B cell (primary cell): ENCODE results near the gene THADA. TPM values are rescaled to one million over a fixed set of nuclear protein-coding genes. Genes with fewer than 3 reads are reported as not detected.

Experiments
- ATAC-seq: fragments of 200-7000 bp; cut with Tn5 transposase; one replicate; pipeline ENCODE4 v1.10.0; 2021; ENCODE audit warnings: low read depth, mild to moderate bottlenecking, moderate number of reproducible peaks, moderate library complexity
- CTCF ChIA-PET: fragments of 350-600 bp; sonication (Branson Sonifier 250); formaldehyde crosslinking; loops from one replicate; lab custom pipeline; 2021; ENCODE audit warnings: antibody characterized with exemption, inconsistent platforms; lab: Charles Lee
- POLR2A ChIA-PET: fragments of 350-600 bp; sonication (Branson Sonifier 250); formaldehyde crosslinking; loops from one replicate; lab custom pipeline; 2021; ENCODE audit warnings: antibody characterized with exemption; lab: Charles Lee
- DNase-seq: peaks from one replicate; pipeline ENCODE4 v3.0.0; 2013
- H2AFZ ChIP-seq: 2 replicates; pipeline ENCODE4 v1.6.1; 2012; ENCODE audit warnings: mild to moderate bottlenecking, low read depth, low read length; ENCODE audit not compliant: insufficient read depth, poor library complexity, severe bottlenecking
- H3K27ac ChIP-seq, 2 donors: 1 replicate in 1 of 2; 2 replicates in 1 of 2; pipeline ENCODE4 v1.5.1; 2012 to 2013; ENCODE audit warnings: low read length in 2 of 2, mild to moderate bottlenecking in 2 of 2, moderate library complexity in 1 of 2
- H3K27me3 ChIP-seq, 4 experiments: fragments of 200-600 bp in 1 of 4; sonication (generic) in 1 of 4; replicated peaks in 1 of 4; 1 replicate in 2 of 4; 2 replicates in 2 of 4; pipeline versions ENCODE4 v1.6.1 to v1.7.0; 2013 to 2016; ENCODE audit warnings: low read length in 3 of 4, mild to moderate bottlenecking in 2 of 4, mixed read lengths in 1 of 4, moderate library complexity in 1 of 4; ENCODE audit not compliant: insufficient read depth in 4 of 4, control insufficient read depth in 3 of 4; ENCODE audit errors: control extremely low read depth in 1 of 4
- H3K36me3 ChIP-seq, 2 experiments: replicated peaks in 1 of 2; 1 replicate in 1 of 2; 2 replicates in 1 of 2; pipeline versions ENCODE4 v1.6.1 to v1.7.1; 2013; ENCODE audit warnings: low read length in 1 of 2; ENCODE audit not compliant: insufficient read depth in 2 of 2, control insufficient read depth in 1 of 2; ENCODE audit errors: control extremely low read depth in 1 of 2, extremely low read depth in 1 of 2
- H3K4me1 ChIP-seq, 2 donors: fragments of 200-600 bp in 1 of 2; sonication (generic) in 1 of 2; 1 replicate in 1 of 2; 2 replicates in 1 of 2; pipeline versions ENCODE4 v1.5.1 to v1.6.1; 2013 to 2017; ENCODE audit warnings: low read length in 2 of 2; ENCODE audit not compliant: control insufficient read depth in 2 of 2, insufficient read depth in 2 of 2
- H3K4me2 ChIP-seq: replicated peaks from 2 replicates; pipeline ENCODE3; 2012; ENCODE audit warnings: mild to moderate bottlenecking, low read depth, low read length; ENCODE audit not compliant: poor library complexity, severe bottlenecking
- H3K4me3 ChIP-seq, 5 experiments: fragments of 200-600 bp in 1 of 5; sonication (generic) in 1 of 5; 1 replicate in 3 of 5; 2 replicates in 2 of 5; pipeline versions ENCODE4 v1.5.1 to v1.7.0; 2011 to 2016; ENCODE audit warnings: low read length in 4 of 5, mild to moderate bottlenecking in 4 of 5, low read depth in 2 of 5, control low read depth in 1 of 5, moderate library complexity in 1 of 5; ENCODE audit not compliant: insufficient read depth in 1 of 5; ENCODE audit errors: control extremely low read depth in 1 of 5, extremely low read depth in 1 of 5
- H3K79me2 ChIP-seq: fragments of 200-600 bp; sonication (generic); one replicate; pipeline ENCODE4 v1.6.0; 2016; ENCODE audit warnings: low read length; ENCODE audit not compliant: control insufficient read depth, insufficient read depth
- H3K9ac ChIP-seq: fragments of 200-600 bp; sonication (generic); 2 replicates; pipeline ENCODE4 v1.6.1; 2017; ENCODE audit warnings: mild to moderate bottlenecking, low read length, moderate library complexity
- H3K9me3 ChIP-seq, 3 donors: one replicate each; pipeline versions ENCODE4 v1.6.1 to v1.7.1; 2013; ENCODE audit warnings: low read length in 2 of 3; ENCODE audit not compliant: control insufficient read depth in 2 of 3, insufficient read depth in 1 of 3; ENCODE audit errors: control extremely low read depth in 1 of 3
- H4K20me1 ChIP-seq: 2 replicates; pipeline ENCODE4 v1.6.0; 2012; ENCODE audit warnings: mild to moderate bottlenecking, low read length; ENCODE audit not compliant: insufficient read depth, control insufficient read depth, poor library complexity, severe bottlenecking
- H3K27ac Mint-ChIP-seq: one replicate; pipeline ENCODE4 v1.8.0; 2021; ENCODE audit warnings: mixed read lengths
- H3K27me3 Mint-ChIP-seq: one replicate; pipeline ENCODE4 v1.8.0; 2021; ENCODE audit warnings: mixed read lengths
- H3K4me1 Mint-ChIP-seq: one replicate; pipeline ENCODE4 v1.8.0; 2021; ENCODE audit warnings: mixed read lengths
- H3K4me3 Mint-ChIP-seq: one replicate; pipeline ENCODE4 v1.8.0; 2021; ENCODE audit warnings: mixed read lengths
- H3K9me3 Mint-ChIP-seq: one replicate; pipeline ENCODE4 v1.8.0; 2022; ENCODE audit warnings: mixed read lengths; ENCODE audit not compliant: insufficient read depth
- EZH2 ChIP-seq: IDR thresholded peaks from 2 replicates; pipeline ENCODE4 v1.6.1; 2012; ENCODE audit warnings: borderline replicate concordance, low read depth, mild to moderate bottlenecking, moderate library complexity, low read length; ENCODE audit not compliant: insufficient read depth, poor library complexity, severe bottlenecking
- WGBS: methylation state at CpG from one replicate; pipeline ENCODE4 v1.1.5; 2013; ENCODE audit warnings: missing lambda C conversion rate; ENCODE audit not compliant: insufficient coverage; 5-methylcytosine and 5-hydroxymethylcytosine counted together
- intact Hi-C: fragments of 100-400 bp; cut with micrococcal nuclease; formaldehyde crosslinking; loops from one replicate; pipeline ENCODE4 v1.10.0; 2022
- polyA plus RNA-seq: library from polyadenylated mRNA; depleted of rRNA; stranded (reverse); fragments of >200 nt; gene quantifications from 2 replicates; pipeline ENCODE4 v1.2.3, GENCODE V29; 2012
- total RNA-seq, 2 donors: library from RNA; stranded (reverse); fragments of 120-200 nt in 1 of 2; gene quantifications; 1 replicate in 1 of 2; 2 replicates in 1 of 2; pipeline versions ENCODE4 v1.2.3 to v1.2.4, GENCODE V29; 2013 to 2022
- TF ChIP-seq, protein P1 (sequence below): fragments of 200-600 bp; IDR thresholded peaks from one replicate; pipeline ENCODE4 v1.8.0; 2022; ENCODE audit warnings: antibody characterized with exemption, mild to moderate bottlenecking

Gene THADA
- total and polyA plus RNA-seq, 2 donors (not counting 1 experiment from before 2014, with no cell fraction given) = 17.6 to 48.5 TPM

DNA sequence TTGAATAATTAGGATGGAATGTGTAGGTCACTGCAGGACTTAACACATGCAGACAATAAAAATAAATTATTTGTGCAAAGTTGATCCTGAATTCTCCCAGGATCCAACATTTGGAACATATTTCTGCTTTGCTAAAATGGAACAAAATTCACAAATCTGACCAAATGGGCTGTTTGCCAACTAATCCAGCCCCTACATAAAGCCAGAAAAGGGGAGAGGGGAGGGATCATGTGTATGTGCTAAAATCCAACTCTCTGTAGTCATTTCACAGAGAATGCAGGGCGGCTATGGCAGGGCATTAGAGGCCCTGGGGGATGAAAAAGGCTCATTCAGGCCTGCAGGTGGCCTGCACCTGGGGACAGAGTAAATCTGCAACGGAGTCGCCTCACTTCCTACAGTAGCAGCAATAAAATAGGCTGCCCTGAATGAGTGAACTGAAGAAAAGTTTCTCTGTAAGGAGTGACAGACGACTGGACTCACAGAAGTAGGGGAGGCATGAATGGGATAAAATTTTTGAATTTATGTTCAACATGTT lies 365.4 kb downstream of the THADA start:
- intact Hi-C loops = no loop called here
- TF ChIP-seq, protein P1, sequence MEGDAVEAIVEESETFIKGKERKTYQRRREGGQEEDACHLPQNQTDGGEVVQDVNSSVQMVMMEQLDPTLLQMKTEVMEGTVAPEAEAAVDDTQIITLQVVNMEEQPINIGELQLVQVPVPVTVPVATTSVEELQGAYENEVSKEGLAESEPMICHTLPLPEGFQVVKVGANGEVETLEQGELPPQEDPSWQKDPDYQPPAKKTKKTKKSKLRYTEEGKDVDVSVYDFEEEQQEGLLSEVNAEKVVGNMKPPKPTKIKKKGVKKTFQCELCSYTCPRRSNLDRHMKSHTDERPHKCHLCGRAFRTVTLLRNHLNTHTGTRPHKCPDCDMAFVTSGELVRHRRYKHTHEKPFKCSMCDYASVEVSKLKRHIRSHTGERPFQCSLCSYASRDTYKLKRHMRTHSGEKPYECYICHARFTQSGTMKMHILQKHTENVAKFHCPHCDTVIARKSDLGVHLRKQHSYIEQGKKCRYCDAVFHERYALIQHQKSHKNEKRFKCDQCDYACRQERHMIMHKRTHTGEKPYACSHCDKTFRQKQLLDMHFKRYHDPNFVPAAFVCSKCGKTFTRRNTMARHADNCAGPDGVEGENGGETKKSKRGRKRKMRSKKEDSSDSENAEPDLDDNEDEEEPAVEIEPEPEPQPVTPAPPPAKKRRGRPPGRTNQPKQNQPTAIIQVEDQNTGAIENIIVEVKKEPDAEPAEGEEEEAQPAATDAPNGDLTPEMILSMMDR = no peak
- TF ChIP-seq EZH2 = no peak
- H3K9me3 Mint-ChIP-seq = no peaks in the 10 kb centered on the region
- no peak overlapping the region for H3K4me3 Mint-ChIP-seq
- peak; percentile 31 for DNase-seq
- H4K20me1 ChIP-seq = peaks cover 9% of the 10 kb centered on the region
- peaks cover 59% of the 10 kb centered on the region for H3K4me1 Mint-ChIP-seq
- H3K79me2 ChIP-seq = peaks cover 37% of the 10 kb centered on the region
- H3K9ac ChIP-seq = no peak overlapping the region
- H3K9me3 ChIP-seq = no peaks in the 10 kb centered on the region
- WGBS = 33% methylated on average over 1 of the region's 4 CpGs
- no peak overlapping the region for H3K4me2 ChIP-seq
- H3K27ac Mint-ChIP-seq = peak overlapping the region; percentile 43
- H3K4me3 ChIP-seq = no peak overlapping the region
- H3K27ac ChIP-seq = peak overlapping the region in 1 of 2 donors; percentile 5
- H2AFZ ChIP-seq = no peak overlapping the region
- peaks cover 0 to 16% of the 10 kb centered on the region in 2 experiments for H3K36me3 ChIP-seq
- ChIA-PET POLR2A (interaction anchor here (0.7 to 13.4 kb wide), 4 partner anchors 9 to 100 kb away, joined by 3 to 561 read pairs (median 64); no protein-coding TSS in a partner anchor), CTCF (interaction anchor here (0.7 to 21.8 kb wide), 18 partner anchors 10 to 629 kb away, joined by 3 to 650 read pairs (median 24); no protein-coding TSS in a partner anchor)
- H3K27me3 Mint-ChIP-seq = no peaks in the 10 kb centered on the region
- ATAC-seq = no peak
- H3K4me1 ChIP-seq = peaks cover 39 to 66% of the 10 kb centered on the region in 2 donors
- no peaks in the 10 kb centered on the region for H3K27me3 ChIP-seq
